GM13976 (cell line): ENCODE results near the gene TNF.

Source experiments
- DNase-seq: peaks from one replicate; pipeline ENCODE4 v3.0.0; 2012; ENCODE audit warnings: low spot score
- CTCF ChIP-seq: IDR thresholded peaks from 2 replicates; pipeline ENCODE4 v1.5.1; 2012; ENCODE audit warnings: borderline replicate concordance, mild to moderate bottlenecking; ENCODE audit not compliant: insufficient read depth; ENCODE audit errors: extremely low read depth, missing control alignments, control extremely low read depth
- in situ Hi-C: fragments of 300-500 bp; cut with MboI; formaldehyde crosslinking; loops from one replicate; pipeline ENCODE4 v1.12.0; 2022; ENCODE audit warnings: low sequenced_read_pairs, mixed read lengths, inconsistent platforms; ENCODE audit not compliant: unreplicated experiment

The TNF gene

GRCh38 chr6:31531162-31531561, 44.2 kb upstream of the TNF start:
- in situ Hi-C loops: no loop called here
- no peak for TF ChIP-seq CTCF
- DNase-seq: no peak

GRCh38 chr6:31531771-31532643, 43.4 kb upstream of the TNF start:
- DNase-seq: no peak
- no peak for TF ChIP-seq CTCF
- in situ Hi-C loops: no loop called here

- in situ Hi-C loops: no loop called here
- DNase-seq: no peak
- no peak for TF ChIP-seq CTCF
Measured at GRCh38 chr6:31532644-31533454, 42.5 kb upstream of the TNF start.

- no peak for DNase-seq
- in situ Hi-C loops: no loop called here
- TF ChIP-seq CTCF: no peak
Measured at GRCh38 chr6:31533455-31533841, 41.9 kb upstream of the TNF start.

GRCh38 chr6:31534011-31534410, 41.4 kb upstream of the TNF start:
- TF ChIP-seq CTCF: no peak
- DNase-seq: no peak
- in situ Hi-C loops: no loop called here

GRCh38 chr6:31534521-31535040, 40.8 kb upstream of the TNF start:
- DNase-seq: no peak
- in situ Hi-C loops: no loop called here
- TF ChIP-seq CTCF: no peak
